Measurements from ENCODE around the gene ZNF554. TPM values are rescaled to one million over a fixed set of nuclear protein-coding genes. Genes with fewer than 3 reads are reported as not detected.

ZNF554 gene
- total and polyA plus RNA-seq, 4 donors, result 1.1 to 8.8 (median 4.0) TPM

GRCh38 chr19:2865334-2866100 lies 45.8 kb downstream of the ZNF554 start:
- no peak overlapping the region for H3K9ac ChIP-seq (ENCODE audit: insufficient read depth in 1 of 2, low read length in 2 of 2)
- H3K9me3 ChIP-seq (ENCODE audit: control insufficient read depth in 4 of 4, insufficient read depth in 3 of 4, low read length in 3 of 4), result peaks cover 0 to 2% (median 0%) of the 10 kb centered on the region in 4 donors
- ATAC-seq (ENCODE audit: insufficient read depth, low FRiP score) (no peak), DNase-seq (peak in 1 of 3 donors; percentile 8)
- H3K27ac ChIP-seq (ENCODE audit: low read depth in 1 of 2, low read length in 1 of 2), result no peak overlapping the region
- WGBS, 2 donors, result 52% methylated on average over 12 of the region's 12 CpGs
- no peak overlapping the region for H3K4me3 ChIP-seq
- TF ChIP-seq, protein P1, sequence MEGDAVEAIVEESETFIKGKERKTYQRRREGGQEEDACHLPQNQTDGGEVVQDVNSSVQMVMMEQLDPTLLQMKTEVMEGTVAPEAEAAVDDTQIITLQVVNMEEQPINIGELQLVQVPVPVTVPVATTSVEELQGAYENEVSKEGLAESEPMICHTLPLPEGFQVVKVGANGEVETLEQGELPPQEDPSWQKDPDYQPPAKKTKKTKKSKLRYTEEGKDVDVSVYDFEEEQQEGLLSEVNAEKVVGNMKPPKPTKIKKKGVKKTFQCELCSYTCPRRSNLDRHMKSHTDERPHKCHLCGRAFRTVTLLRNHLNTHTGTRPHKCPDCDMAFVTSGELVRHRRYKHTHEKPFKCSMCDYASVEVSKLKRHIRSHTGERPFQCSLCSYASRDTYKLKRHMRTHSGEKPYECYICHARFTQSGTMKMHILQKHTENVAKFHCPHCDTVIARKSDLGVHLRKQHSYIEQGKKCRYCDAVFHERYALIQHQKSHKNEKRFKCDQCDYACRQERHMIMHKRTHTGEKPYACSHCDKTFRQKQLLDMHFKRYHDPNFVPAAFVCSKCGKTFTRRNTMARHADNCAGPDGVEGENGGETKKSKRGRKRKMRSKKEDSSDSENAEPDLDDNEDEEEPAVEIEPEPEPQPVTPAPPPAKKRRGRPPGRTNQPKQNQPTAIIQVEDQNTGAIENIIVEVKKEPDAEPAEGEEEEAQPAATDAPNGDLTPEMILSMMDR (IDR thresholded peaks at IDR 0.05; ENCODE audit: control extremely low read depth, extremely low read depth), result no peak
- no peaks in the 10 kb centered on the region for H3K4me1 ChIP-seq (ENCODE audit: control insufficient read depth in 5 of 5, insufficient read depth in 5 of 5, low read length in 5 of 5)
- H3K27me3 ChIP-seq (ENCODE audit: control insufficient read depth in 3 of 3, insufficient read depth in 3 of 3, low read length in 2 of 3), result no peaks in the 10 kb centered on the region
- H3K36me3 ChIP-seq (ENCODE audit: control insufficient read depth in 4 of 4, insufficient read depth in 4 of 4, low read length in 4 of 4), result no peaks in the 10 kb centered on the region

DNA sequence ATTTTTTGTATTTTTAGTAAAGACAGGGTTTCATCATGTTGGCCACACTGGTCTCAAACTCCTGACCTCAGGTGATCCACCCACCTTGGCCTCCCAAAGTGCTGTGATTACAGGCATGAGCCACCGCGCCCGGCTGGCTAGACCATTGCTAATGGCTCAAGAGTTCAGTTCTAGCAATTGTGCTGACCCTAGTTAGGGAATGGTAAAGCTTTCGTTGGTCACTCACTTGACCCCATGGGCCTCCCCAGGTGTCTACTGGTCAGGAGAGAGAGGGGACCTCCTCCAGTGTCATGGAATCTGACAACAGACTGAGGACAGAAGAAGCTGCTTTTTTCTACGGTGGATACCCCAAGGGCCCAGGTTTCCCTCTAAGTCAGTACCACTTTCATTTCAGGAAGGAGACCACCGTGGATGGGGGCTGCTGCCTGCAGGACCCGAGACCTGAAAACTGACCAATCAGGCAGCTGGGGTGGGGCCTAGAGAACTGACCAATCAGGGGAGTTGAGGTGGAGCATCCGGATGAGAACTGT lies 46.9 kb downstream of the ZNF554 start:
- no peak overlapping the region for H3K27ac ChIP-seq (ENCODE audit: low read depth in 1 of 2, low read length in 1 of 2)
- TF ChIP-seq, protein P1 (IDR thresholded peaks at IDR 0.05; ENCODE audit: control extremely low read depth, extremely low read depth), result no peak
- H3K4me1 ChIP-seq (ENCODE audit: control insufficient read depth in 5 of 5, insufficient read depth in 5 of 5, low read length in 5 of 5), result no peaks in the 10 kb centered on the region
- ATAC-seq (ENCODE audit: insufficient read depth, low FRiP score) (no peak), DNase-seq (no peak)
- H3K4me3 ChIP-seq, result no peak overlapping the region
- H3K9ac ChIP-seq (ENCODE audit: insufficient read depth in 1 of 2, low read length in 2 of 2), result no peak overlapping the region
- H3K27me3 ChIP-seq (ENCODE audit: control insufficient read depth in 3 of 3, insufficient read depth in 3 of 3, low read length in 2 of 3), result no peaks in the 10 kb centered on the region
- H3K36me3 ChIP-seq (ENCODE audit: control insufficient read depth in 4 of 4, insufficient read depth in 4 of 4, low read length in 4 of 4), result no peaks in the 10 kb centered on the region
- no peaks in the 10 kb centered on the region for H3K9me3 ChIP-seq (ENCODE audit: control insufficient read depth in 4 of 4, insufficient read depth in 3 of 4, low read length in 3 of 4)
- whole genome bisulfite sequencing, 2 donors, result 78 to 83% methylated on average over 8 of the region's 8 CpGs

DNA sequence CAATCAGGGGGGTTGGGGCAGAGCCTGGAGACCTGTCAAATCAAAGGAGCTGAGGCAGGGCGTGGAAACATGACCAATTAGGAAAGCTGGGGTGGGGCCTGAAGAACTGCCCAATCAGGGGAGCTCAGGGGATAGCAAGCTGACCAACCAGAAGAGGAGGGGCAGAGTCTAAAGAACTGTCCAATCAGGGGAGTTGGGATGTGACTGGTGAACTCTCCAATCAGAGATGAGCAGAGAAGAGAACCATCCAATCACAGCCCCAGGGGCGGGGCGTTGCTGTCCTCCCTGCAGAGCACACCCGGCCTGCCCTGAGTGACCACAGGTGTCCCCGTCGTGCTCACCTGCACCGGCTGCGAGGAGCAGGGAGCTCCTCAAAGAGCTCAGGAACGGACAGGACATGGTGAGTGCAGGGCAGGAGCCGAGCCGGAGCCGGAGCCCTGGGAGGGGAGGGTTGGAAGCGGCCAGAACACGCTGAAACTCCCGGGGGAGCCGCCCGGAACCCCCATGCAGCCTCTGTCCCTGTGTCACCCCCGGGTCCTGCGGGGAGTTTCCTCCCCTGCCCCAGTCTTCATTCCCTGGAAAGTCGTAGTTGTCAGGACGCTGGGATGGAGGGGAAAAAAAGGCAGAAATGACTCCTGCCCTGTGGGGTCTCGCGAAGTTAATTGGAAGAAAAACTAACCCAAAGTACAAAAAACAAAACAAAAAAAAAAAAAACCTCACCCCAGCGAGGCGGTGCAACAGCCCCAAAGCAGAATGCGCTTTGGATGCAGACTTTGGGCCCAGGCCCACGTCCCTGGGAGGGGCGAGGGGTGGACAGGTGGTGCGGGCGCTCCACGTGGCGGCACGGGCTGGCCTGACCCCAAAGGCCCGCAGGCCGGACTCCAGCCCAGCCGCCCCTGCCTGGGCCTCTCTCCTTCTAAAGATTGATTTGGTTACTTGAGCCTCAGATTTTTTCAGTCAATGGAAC lies 47.6 kb downstream of the ZNF554 start, which contains the start of gene ZNF556:
Gene ZNF556 (plus strand): TSS at position 311 of the 967 bp plus-strand sequence. CDS start 87 bp downstream, at position 398.
- no peaks in the 10 kb centered on the region for H3K4me1 ChIP-seq (ENCODE audit: control insufficient read depth in 5 of 5, insufficient read depth in 5 of 5, low read length in 5 of 5)
- H3K9ac ChIP-seq (ENCODE audit: insufficient read depth in 1 of 2, low read length in 2 of 2), result no peak within 1 kb of the TSS
- no peaks in the 10 kb centered on the region for H3K27me3 ChIP-seq (ENCODE audit: control insufficient read depth in 3 of 3, insufficient read depth in 3 of 3, low read length in 2 of 3)
- TF ChIP-seq, protein P1 (IDR thresholded peaks at IDR 0.05; ENCODE audit: control extremely low read depth, extremely low read depth), result no peak
- no peaks in the 10 kb centered on the region for H3K36me3 ChIP-seq (ENCODE audit: control insufficient read depth in 4 of 4, insufficient read depth in 4 of 4, low read length in 4 of 4)
- WGBS, 2 donors, result 87 to 90% methylated on average over 36 of the region's 36 CpGs
- no peaks in the 10 kb centered on the region for H3K9me3 ChIP-seq (ENCODE audit: control insufficient read depth in 4 of 4, insufficient read depth in 3 of 4, low read length in 3 of 4)
- no peak within 1 kb of the TSS for H3K27ac ChIP-seq (ENCODE audit: low read depth in 1 of 2, low read length in 1 of 2)
- no peak within 1 kb of the TSS for H3K4me3 ChIP-seq
- no peak for ATAC-seq (ENCODE audit: insufficient read depth, low FRiP score)
- DNase-seq, result no peak

Measured in lung (tissue), 12 donors.